HEK293 (cell line): ENCODE results near the gene AGO1.
A peak's percentile ranks its signal among the peaks of the same experiment; 100 is the strongest.

Source experiments
- BCL11A ChIP-seq: fragments of 450-650 bp; formaldehyde crosslinking; IDR thresholded peaks from 2 replicates; pipeline ENCODE4 v1.5.1; 2016; ENCODE audit warnings: low read depth, missing biosample characterization, missing genetic modification characterization
- EGR2 ChIP-seq: fragments of 450-650 bp; formaldehyde crosslinking; IDR thresholded peaks from 2 replicates; pipeline ENCODE4 v1.5.1; 2016; ENCODE audit warnings: low read depth, missing biosample characterization, missing genetic modification characterization
- KLF1 ChIP-seq: fragments of 450-650 bp; formaldehyde crosslinking; IDR thresholded peaks from 2 replicates; pipeline ENCODE4 v1.5.1; 2016; ENCODE audit warnings: missing biosample characterization, missing genetic modification characterization
- MZF1 ChIP-seq: fragments of 450-650 bp; formaldehyde crosslinking; IDR thresholded peaks from 2 replicates; pipeline ENCODE4 v1.5.1; 2017; ENCODE audit warnings: missing biosample characterization, missing genetic modification characterization, borderline replicate concordance
- OSR2 ChIP-seq: fragments of 450-650 bp; formaldehyde crosslinking; IDR thresholded peaks from 2 replicates; pipeline ENCODE4 v1.5.1; 2016; ENCODE audit warnings: missing biosample characterization, missing genetic modification characterization
- SP3 ChIP-seq: fragments of 450-650 bp; formaldehyde crosslinking; IDR thresholded peaks from 2 replicates; pipeline ENCODE4 v1.5.1; 2016; ENCODE audit warnings: missing biosample characterization, missing genetic modification characterization
- ZBTB1 ChIP-seq: fragments of 450-650 bp; formaldehyde crosslinking; IDR thresholded peaks from 2 replicates; pipeline ENCODE4 v1.5.1; 2016; ENCODE audit warnings: missing biosample characterization, missing genetic modification characterization
- ZBTB20 ChIP-seq: fragments of 450-650 bp; formaldehyde crosslinking; IDR thresholded peaks from 2 replicates; pipeline ENCODE4 v1.5.1; 2016; ENCODE audit warnings: missing biosample characterization, missing genetic modification characterization
- ZFP69B ChIP-seq: fragments of 450-650 bp; formaldehyde crosslinking; IDR thresholded peaks from 2 replicates; pipeline ENCODE4 v1.5.1; 2016; ENCODE audit warnings: missing biosample characterization, missing genetic modification characterization
- ZNF133 ChIP-seq: fragments of 450-650 bp; formaldehyde crosslinking; IDR thresholded peaks from 2 replicates; pipeline ENCODE4 v1.5.1; 2016; ENCODE audit warnings: missing biosample characterization, missing genetic modification characterization
- ZNF202 ChIP-seq: fragments of 450-650 bp; formaldehyde crosslinking; IDR thresholded peaks from 2 replicates; pipeline ENCODE4 v1.5.1; 2016; ENCODE audit warnings: missing biosample characterization, missing genetic modification characterization, borderline replicate concordance
- ZNF23 ChIP-seq: fragments of 450-650 bp; formaldehyde crosslinking; IDR thresholded peaks from 2 replicates; pipeline ENCODE4 v1.5.1; 2016; ENCODE audit warnings: missing biosample characterization, missing genetic modification characterization, borderline replicate concordance
- ZNF391 ChIP-seq: fragments of 450-650 bp; formaldehyde crosslinking; IDR thresholded peaks from 2 replicates; pipeline ENCODE4 v1.5.1; 2016; ENCODE audit warnings: low read depth, missing biosample characterization, missing genetic modification characterization, borderline replicate concordance
- ZNF423 ChIP-seq: fragments of 450-650 bp; formaldehyde crosslinking; IDR thresholded peaks from 2 replicates; pipeline ENCODE4 v1.5.1; 2016; ENCODE audit warnings: missing biosample characterization, missing genetic modification characterization
- ZNF555 ChIP-seq: fragments of 450-650 bp; formaldehyde crosslinking; conservative IDR thresholded peaks from 2 replicates; pipeline ENCODE4 v1.5.1; 2017; ENCODE audit warnings: missing biosample characterization, mild to moderate bottlenecking, missing genetic modification characterization, inconsistent platforms
- ZNF561 ChIP-seq: fragments of 450-650 bp; IDR thresholded peaks from 2 replicates; pipeline ENCODE4 v1.5.1; 2018; ENCODE audit warnings: missing biosample characterization, missing genetic modification characterization, borderline replicate concordance
- ZNF596 ChIP-seq: fragments of 450-650 bp; IDR thresholded peaks from 2 replicates; pipeline ENCODE4 v1.5.0; 2018; ENCODE audit warnings: missing biosample characterization, mild to moderate bottlenecking, missing genetic modification characterization, moderate library complexity
- ZNF626 ChIP-seq: fragments of 450-650 bp; sonication (Bioruptor Pico); formaldehyde crosslinking; IDR thresholded peaks from 2 replicates; pipeline ENCODE4 v1.5.1; 2018; ENCODE audit warnings: missing biosample characterization, missing genetic modification characterization, inconsistent platforms
- ZNF785 ChIP-seq: fragments of 450-650 bp; formaldehyde crosslinking; IDR thresholded peaks from 2 replicates; pipeline ENCODE4 v1.5.1; 2016; ENCODE audit warnings: missing biosample characterization, missing genetic modification characterization
- ZNF843 ChIP-seq: fragments of 450-650 bp; formaldehyde crosslinking; IDR thresholded peaks from 2 replicates; pipeline ENCODE4 v1.5.1; 2016; ENCODE audit warnings: missing biosample characterization, missing genetic modification characterization
- TF ChIP-seq, protein P1 (sequence below): fragments of 450-650 bp; formaldehyde crosslinking; IDR thresholded peaks from 2 replicates; pipeline ENCODE4 v1.5.1; 2016; ENCODE audit warnings: missing biosample characterization, missing genetic modification characterization, borderline replicate concordance
- TF ChIP-seq, protein P2 (sequence below): fragments of 450-650 bp; formaldehyde crosslinking; IDR thresholded peaks from 2 replicates; pipeline ENCODE4 v1.5.1; 2016; ENCODE audit warnings: missing biosample characterization, missing genetic modification characterization
- TF ChIP-seq, protein P3 (sequence below): fragments of 450-650 bp; formaldehyde crosslinking; optimal IDR thresholded peaks from 2 replicates; pipeline ENCODE3; 2016; ENCODE audit warnings: missing biosample characterization, mild to moderate bottlenecking, missing genetic modification characterization
- TF ChIP-seq, protein P4 (sequence below): fragments of 450-650 bp; IDR thresholded peaks from 2 replicates; pipeline ENCODE4 v1.5.1; 2018; ENCODE audit warnings: missing biosample characterization, missing genetic modification characterization
- TF ChIP-seq, protein P5 (sequence below): fragments of 450-650 bp; formaldehyde crosslinking; IDR thresholded peaks from 2 replicates; pipeline ENCODE4 v1.5.0; 2017; ENCODE audit warnings: missing biosample characterization, missing genetic modification characterization, borderline replicate concordance
- TF ChIP-seq, protein P6 (sequence below): fragments of 450-650 bp; formaldehyde crosslinking; IDR thresholded peaks from 2 replicates; pipeline ENCODE4 v1.5.1; 2016; ENCODE audit warnings: missing biosample characterization, missing genetic modification characterization

Gene AGO1

DNA sequence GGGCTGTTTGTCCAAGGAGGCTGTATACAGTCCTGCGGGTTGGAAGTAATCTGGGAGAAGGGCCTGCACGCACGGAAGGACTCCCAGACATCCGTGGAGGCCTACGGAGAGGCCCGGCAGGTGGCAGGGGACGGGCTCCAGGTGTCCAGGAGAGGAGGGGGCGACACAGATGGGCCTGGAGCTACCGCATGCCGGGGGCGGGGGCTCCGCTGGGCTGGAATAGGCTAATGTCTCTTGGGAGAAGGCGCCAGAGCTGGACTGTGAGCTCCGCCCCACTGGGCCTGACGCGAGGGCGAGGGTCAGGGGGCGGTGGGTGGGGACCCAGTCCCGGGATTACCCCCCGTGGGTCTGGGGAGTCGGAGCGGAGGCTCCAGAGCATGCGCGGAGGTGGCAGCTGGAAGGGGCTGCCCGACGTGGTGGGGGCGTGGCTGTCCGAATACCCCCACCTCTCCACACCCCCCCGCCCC lies 659 bp downstream of the AGO1 start (continued):
- TF ChIP-seq, protein P1, sequence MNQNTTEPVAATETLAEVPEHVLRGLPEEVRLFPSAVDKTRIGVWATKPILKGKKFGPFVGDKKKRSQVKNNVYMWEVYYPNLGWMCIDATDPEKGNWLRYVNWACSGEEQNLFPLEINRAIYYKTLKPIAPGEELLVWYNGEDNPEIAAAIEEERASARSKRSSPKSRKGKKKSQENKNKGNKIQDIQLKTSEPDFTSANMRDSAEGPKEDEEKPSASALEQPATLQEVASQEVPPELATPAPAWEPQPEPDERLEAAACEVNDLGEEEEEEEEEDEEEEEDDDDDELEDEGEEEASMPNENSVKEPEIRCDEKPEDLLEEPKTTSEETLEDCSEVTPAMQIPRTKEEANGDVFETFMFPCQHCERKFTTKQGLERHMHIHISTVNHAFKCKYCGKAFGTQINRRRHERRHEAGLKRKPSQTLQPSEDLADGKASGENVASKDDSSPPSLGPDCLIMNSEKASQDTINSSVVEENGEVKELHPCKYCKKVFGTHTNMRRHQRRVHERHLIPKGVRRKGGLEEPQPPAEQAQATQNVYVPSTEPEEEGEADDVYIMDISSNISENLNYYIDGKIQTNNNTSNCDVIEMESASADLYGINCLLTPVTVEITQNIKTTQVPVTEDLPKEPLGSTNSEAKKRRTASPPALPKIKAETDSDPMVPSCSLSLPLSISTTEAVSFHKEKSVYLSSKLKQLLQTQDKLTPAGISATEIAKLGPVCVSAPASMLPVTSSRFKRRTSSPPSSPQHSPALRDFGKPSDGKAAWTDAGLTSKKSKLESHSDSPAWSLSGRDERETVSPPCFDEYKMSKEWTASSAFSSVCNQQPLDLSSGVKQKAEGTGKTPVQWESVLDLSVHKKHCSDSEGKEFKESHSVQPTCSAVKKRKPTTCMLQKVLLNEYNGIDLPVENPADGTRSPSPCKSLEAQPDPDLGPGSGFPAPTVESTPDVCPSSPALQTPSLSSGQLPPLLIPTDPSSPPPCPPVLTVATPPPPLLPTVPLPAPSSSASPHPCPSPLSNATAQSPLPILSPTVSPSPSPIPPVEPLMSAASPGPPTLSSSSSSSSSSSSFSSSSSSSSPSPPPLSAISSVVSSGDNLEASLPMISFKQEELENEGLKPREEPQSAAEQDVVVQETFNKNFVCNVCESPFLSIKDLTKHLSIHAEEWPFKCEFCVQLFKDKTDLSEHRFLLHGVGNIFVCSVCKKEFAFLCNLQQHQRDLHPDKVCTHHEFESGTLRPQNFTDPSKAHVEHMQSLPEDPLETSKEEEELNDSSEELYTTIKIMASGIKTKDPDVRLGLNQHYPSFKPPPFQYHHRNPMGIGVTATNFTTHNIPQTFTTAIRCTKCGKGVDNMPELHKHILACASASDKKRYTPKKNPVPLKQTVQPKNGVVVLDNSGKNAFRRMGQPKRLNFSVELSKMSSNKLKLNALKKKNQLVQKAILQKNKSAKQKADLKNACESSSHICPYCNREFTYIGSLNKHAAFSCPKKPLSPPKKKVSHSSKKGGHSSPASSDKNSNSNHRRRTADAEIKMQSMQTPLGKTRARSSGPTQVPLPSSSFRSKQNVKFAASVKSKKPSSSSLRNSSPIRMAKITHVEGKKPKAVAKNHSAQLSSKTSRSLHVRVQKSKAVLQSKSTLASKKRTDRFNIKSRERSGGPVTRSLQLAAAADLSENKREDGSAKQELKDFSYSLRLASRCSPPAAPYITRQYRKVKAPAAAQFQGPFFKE (tag by site-specific recombination), result 0 out of 2 replicates have a peak, but pooled peaks have one; percentile 65
- TF ChIP-seq EGR2 (tag by site-specific recombination) (peak; percentile 86), ZNF23 (tag by site-specific recombination) (no peak), ZNF785 (tag by site-specific recombination) (no peak), SP3 (tag by site-specific recombination) (peak; percentile 95), ZNF133 (tag by site-specific recombination) (no peak), MZF1 (no peak), ZFP69B (tag by site-specific recombination) (no peak), ZNF843 (no peak), ZNF555 (tag by site-specific recombination) (no peak), ZNF596 (no peak), ZNF391 (tag by site-specific recombination) (no peak), ZNF202 (no peak), ZNF561 (tag by site-specific recombination) (no peak; the same call in 1 of the 2 replicates), OSR2 (tag by site-specific recombination) (no peak), KLF1 (tag by site-specific recombination) (peak; percentile 93), BCL11A (tag by site-specific recombination) (no peak), ZBTB1 (tag by site-specific recombination) (no peak), ZNF626 (tag by site-specific recombination) (no peak), ZNF423 (tag by site-specific recombination) (peak; percentile 86), ZBTB20 (tag by site-specific recombination) (no peak)
- TF ChIP-seq, protein P2, sequence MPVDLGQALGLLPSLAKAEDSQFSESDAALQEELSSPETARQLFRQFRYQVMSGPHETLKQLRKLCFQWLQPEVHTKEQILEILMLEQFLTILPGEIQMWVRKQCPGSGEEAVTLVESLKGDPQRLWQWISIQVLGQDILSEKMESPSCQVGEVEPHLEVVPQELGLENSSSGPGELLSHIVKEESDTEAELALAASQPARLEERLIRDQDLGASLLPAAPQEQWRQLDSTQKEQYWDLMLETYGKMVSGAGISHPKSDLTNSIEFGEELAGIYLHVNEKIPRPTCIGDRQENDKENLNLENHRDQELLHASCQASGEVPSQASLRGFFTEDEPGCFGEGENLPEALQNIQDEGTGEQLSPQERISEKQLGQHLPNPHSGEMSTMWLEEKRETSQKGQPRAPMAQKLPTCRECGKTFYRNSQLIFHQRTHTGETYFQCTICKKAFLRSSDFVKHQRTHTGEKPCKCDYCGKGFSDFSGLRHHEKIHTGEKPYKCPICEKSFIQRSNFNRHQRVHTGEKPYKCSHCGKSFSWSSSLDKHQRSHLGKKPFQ (tag by site-specific recombination), result no peak
- TF ChIP-seq, protein P3, sequence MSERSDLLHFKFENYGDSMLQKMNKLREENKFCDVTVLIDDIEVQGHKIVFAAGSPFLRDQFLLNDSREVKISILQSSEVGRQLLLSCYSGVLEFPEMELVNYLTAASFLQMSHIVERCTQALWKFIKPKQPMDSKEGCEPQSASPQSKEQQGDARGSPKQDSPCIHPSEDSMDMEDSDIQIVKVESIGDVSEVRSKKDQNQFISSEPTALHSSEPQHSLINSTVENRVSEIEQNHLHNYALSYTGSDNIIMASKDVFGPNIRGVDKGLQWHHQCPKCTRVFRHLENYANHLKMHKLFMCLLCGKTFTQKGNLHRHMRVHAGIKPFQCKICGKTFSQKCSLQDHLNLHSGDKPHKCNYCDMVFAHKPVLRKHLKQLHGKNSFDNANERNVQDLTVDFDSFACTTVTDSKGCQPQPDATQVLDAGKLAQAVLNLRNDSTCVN (tag by site-specific recombination), result no peak
- TF ChIP-seq, protein P4, sequence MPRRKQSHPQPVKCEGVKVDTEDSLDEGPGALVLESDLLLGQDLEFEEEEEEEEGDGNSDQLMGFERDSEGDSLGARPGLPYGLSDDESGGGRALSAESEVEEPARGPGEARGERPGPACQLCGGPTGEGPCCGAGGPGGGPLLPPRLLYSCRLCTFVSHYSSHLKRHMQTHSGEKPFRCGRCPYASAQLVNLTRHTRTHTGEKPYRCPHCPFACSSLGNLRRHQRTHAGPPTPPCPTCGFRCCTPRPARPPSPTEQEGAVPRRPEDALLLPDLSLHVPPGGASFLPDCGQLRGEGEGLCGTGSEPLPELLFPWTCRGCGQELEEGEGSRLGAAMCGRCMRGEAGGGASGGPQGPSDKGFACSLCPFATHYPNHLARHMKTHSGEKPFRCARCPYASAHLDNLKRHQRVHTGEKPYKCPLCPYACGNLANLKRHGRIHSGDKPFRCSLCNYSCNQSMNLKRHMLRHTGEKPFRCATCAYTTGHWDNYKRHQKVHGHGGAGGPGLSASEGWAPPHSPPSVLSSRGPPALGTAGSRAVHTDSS (tag by site-specific recombination), result no peak
- TF ChIP-seq, protein P5, sequence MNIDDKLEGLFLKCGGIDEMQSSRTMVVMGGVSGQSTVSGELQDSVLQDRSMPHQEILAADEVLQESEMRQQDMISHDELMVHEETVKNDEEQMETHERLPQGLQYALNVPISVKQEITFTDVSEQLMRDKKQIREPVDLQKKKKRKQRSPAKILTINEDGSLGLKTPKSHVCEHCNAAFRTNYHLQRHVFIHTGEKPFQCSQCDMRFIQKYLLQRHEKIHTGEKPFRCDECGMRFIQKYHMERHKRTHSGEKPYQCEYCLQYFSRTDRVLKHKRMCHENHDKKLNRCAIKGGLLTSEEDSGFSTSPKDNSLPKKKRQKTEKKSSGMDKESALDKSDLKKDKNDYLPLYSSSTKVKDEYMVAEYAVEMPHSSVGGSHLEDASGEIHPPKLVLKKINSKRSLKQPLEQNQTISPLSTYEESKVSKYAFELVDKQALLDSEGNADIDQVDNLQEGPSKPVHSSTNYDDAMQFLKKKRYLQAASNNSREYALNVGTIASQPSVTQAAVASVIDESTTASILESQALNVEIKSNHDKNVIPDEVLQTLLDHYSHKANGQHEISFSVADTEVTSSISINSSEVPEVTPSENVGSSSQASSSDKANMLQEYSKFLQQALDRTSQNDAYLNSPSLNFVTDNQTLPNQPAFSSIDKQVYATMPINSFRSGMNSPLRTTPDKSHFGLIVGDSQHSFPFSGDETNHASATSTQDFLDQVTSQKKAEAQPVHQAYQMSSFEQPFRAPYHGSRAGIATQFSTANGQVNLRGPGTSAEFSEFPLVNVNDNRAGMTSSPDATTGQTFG (tag by site-specific recombination), result no peak
- TF ChIP-seq, protein P6, sequence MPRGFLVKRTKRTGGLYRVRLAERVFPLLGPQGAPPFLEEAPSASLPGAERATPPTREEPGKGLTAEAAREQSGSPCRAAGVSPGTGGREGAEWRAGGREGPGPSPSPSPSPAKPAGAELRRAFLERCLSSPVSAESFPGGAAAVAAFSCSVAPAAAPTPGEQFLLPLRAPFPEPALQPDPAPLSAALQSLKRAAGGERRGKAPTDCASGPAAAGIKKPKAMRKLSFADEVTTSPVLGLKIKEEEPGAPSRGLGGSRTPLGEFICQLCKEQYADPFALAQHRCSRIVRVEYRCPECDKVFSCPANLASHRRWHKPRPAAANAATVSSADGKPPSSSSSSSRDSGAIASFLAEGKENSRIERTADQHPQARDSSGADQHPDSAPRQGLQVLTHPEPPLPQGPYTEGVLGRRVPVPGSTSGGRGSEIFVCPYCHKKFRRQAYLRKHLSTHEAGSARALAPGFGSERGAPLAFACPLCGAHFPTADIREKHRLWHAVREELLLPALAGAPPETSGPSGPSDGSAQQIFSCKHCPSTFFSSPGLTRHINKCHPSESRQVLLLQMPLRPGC (tag by site-specific recombination), result no peak
